Natural killer cell (primary cell): ENCODE results near the gene UTF1. TPM values are rescaled to one million over a fixed set of nuclear protein-coding genes. Genes with fewer than 3 reads are reported as not detected.
A peak's percentile ranks its signal among the peaks of the same experiment; 100 is the strongest.

Experiments used
- ATAC-seq, 3 donors: fragments of 150-1000 bp in 2 of 3; fragments of 200-7000 bp in 1 of 3; cut with Tn5 transposase; 1 replicate in 1 of 3; 2 replicates in 2 of 3; pipeline ENCODE4 v1.10.0; 2021; ENCODE audit warnings: mild to moderate bottlenecking in 2 of 3, moderate library complexity in 2 of 3
- DNase-seq, 2 donors: peaks; one replicate each; pipeline versions ENCODE4 v3.0.0 to v3.0.0-alpha.2; 2013 to 2021; ENCODE audit warnings: mixed read lengths in 1 of 2
- H3K27ac ChIP-seq: one replicate; pipeline ENCODE4 v1.5.1; 2013; ENCODE audit warnings: mild to moderate bottlenecking, low read length
- H3K27me3 ChIP-seq: one replicate; pipeline ENCODE4 v1.6.1; 2013; ENCODE audit warnings: low read length; ENCODE audit not compliant: control insufficient read depth, insufficient read depth
- H3K36me3 ChIP-seq: one replicate; pipeline ENCODE4 v1.6.1; 2013; ENCODE audit warnings: low read length; ENCODE audit not compliant: control insufficient read depth, insufficient read depth
- H3K4me1 ChIP-seq: one replicate; pipeline ENCODE4 v1.6.1; 2013; ENCODE audit warnings: low read length; ENCODE audit not compliant: control insufficient read depth, insufficient read depth
- H3K4me3 ChIP-seq: one replicate; pipeline ENCODE4 v1.5.1; 2013; ENCODE audit warnings: low read length
- H3K9me3 ChIP-seq: one replicate; pipeline ENCODE4 v1.6.1; 2013; ENCODE audit warnings: low read length; ENCODE audit not compliant: control insufficient read depth, insufficient read depth
- H3K27ac Mint-ChIP-seq, 2 donors: one replicate each; pipeline ENCODE4 v1.8.0; 2022; ENCODE audit warnings: mild to moderate bottlenecking in 2 of 2, mixed read lengths in 2 of 2, moderate library complexity in 1 of 2
- H3K27me3 Mint-ChIP-seq, 2 donors: one replicate each; pipeline ENCODE4 v1.8.0; 2022; ENCODE audit warnings: low read depth in 2 of 2, mixed read lengths in 2 of 2
- H3K36me3 Mint-ChIP-seq: one replicate; pipeline ENCODE4 v1.8.0; 2022; ENCODE audit warnings: mixed read lengths
- H3K4me1 Mint-ChIP-seq, 2 donors: one replicate each; pipeline ENCODE4 v1.8.0; 2022; ENCODE audit warnings: mixed read lengths in 2 of 2
- H3K4me3 Mint-ChIP-seq: one replicate; pipeline ENCODE4 v1.8.0; 2022; ENCODE audit warnings: mild to moderate bottlenecking, moderate library complexity, mixed read lengths
- H3K9me3 Mint-ChIP-seq, 2 donors: one replicate each; pipeline ENCODE4 v1.8.0; 2022; ENCODE audit warnings: mixed read lengths in 2 of 2
- CTCF ChIP-seq: fragments of 200-600 bp; IDR thresholded peaks from one replicate; pipeline ENCODE4 v1.8.0; 2022; ENCODE audit warnings: antibody characterized with exemption
- WGBS: methylation state at CpG from one replicate; pipeline ENCODE4 v1.1.7; 2013; ENCODE audit warnings: missing lambda C conversion rate; ENCODE audit not compliant: insufficient coverage; 5-methylcytosine and 5-hydroxymethylcytosine counted together
- intact Hi-C: fragments of 100-400 bp; cut with micrococcal nuclease; formaldehyde crosslinking; loops from one replicate; pipeline ENCODE4 v1.14.2; 2022
- total RNA-seq, 4 donors: library from RNA; stranded (reverse); fragments of 120-200 nt in 1 of 4; gene quantifications; one replicate each; pipeline versions ENCODE4 v1.2.3 to v1.2.4, GENCODE V29; 2013 to 2022

UTF1 gene
- total RNA-seq, 3 donors from 2014 or later (not counting 1 experiment from before 2014, with no cell fraction given): 0.31 to 0.33 TPM; not detected in 1

DNA sequence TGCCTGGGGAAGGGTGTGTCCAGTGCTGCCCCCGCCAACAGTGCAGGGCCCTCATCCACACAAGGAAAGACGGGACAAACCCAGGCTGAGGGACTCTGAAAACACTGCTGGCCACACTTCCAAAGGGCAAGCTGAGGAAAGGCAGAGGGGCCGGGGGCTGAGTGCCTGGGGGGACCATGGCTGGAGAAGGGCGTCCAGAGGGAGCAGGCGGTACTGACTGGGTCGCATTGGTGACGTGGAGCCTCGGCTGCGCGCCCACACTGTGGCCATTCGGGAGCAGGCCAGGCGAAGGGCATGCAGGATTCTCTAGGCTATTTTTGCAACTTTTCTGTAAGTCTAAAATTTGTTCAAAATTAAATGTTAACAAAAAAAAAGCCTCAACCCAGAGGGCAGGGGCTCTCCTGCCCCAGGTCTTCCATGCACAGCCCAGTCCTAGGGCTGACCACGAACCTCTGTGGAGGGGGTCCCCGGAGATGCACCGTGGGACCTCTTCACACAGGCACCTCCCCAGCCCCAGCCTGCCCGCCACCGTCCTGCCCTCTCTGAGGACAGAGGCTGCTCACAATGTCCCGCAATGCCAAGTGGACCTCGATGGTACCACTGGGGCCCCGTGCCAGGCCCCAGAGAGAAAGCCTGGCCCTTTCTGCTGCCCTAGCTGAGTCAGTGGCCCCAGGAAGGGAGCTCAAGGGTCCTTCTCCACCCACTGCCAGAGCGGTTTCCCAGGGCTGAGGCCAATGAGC lies 36.2 kb downstream of the UTF1 start:
- Mint-ChIP-seq H3K4me3 (no peak overlapping the region), H3K36me3 (no peaks in the 10 kb centered on the region), H3K27me3 (no peaks in the 10 kb centered on the region), H3K4me1 (peaks cover 0 to 39% of the 10 kb centered on the region in 2 donors), H3K9me3 (no peaks in the 10 kb centered on the region), H3K27ac (peak overlapping the region in 1 of 2 donors; percentile 41)
- no peak for TF ChIP-seq CTCF
- Histone ChIP-seq H3K27ac (no peak overlapping the region), H3K9me3 (no peaks in the 10 kb centered on the region), H3K4me3 (no peak overlapping the region), H3K27me3 (no peaks in the 10 kb centered on the region), H3K4me1 (peaks cover 42% of the 10 kb centered on the region), H3K36me3 (peaks cover 69% of the 10 kb centered on the region)
- ATAC-seq (no peak), DNase-seq (no peak)
- 95% methylated on average over 21 of the region's 21 CpGs for WGBS
- intact Hi-C loops: no loop called here

- Histone ChIP-seq H3K27me3 (no peaks in the 10 kb centered on the region), H3K36me3 (peaks cover 79% of the 10 kb centered on the region), H3K4me3 (no peak overlapping the region), H3K4me1 (peaks cover 35% of the 10 kb centered on the region), H3K27ac (no peak overlapping the region), H3K9me3 (no peaks in the 10 kb centered on the region)
- Mint-ChIP-seq H3K27ac (no peak overlapping the region), H3K4me3 (no peak overlapping the region), H3K36me3 (no peaks in the 10 kb centered on the region), H3K9me3 (no peaks in the 10 kb centered on the region), H3K4me1 (peaks cover 0 to 34% of the 10 kb centered on the region in 2 donors), H3K27me3 (no peaks in the 10 kb centered on the region)
- WGBS: 94% methylated on average over 14 of the region's 14 CpGs
- no peak for ATAC-seq
- no peak for TF ChIP-seq CTCF
- no peak for DNase-seq
- intact Hi-C loops: no loop called here
Measured at GRCh38 chr10:133267293-133267692, 37.3 kb downstream of the UTF1 start.

GRCh38 chr10:133267829-133268228 lies 37.8 kb downstream of the UTF1 start:
- H3K27ac Mint-ChIP-seq: no peak overlapping the region
- no peak overlapping the region for H3K4me3 Mint-ChIP-seq
- DNase-seq (no peak), ATAC-seq (no peak)
- intact Hi-C loops: no loop called here
- no peaks in the 10 kb centered on the region for H3K36me3 Mint-ChIP-seq
- no peak overlapping the region for H3K27ac ChIP-seq
- WGBS: 94% methylated on average over 22 of the region's 22 CpGs
- no peaks in the 10 kb centered on the region for H3K27me3 Mint-ChIP-seq
- no peaks in the 10 kb centered on the region for H3K9me3 Mint-ChIP-seq
- no peak overlapping the region for H3K4me3 ChIP-seq
- no peak for TF ChIP-seq CTCF
- H3K4me1 ChIP-seq: peaks cover 31% of the 10 kb centered on the region
- H3K36me3 ChIP-seq: peaks cover 79% of the 10 kb centered on the region
- H3K27me3 ChIP-seq: no peaks in the 10 kb centered on the region
- H3K4me1 Mint-ChIP-seq: peaks cover 0 to 28% of the 10 kb centered on the region in 2 donors
- H3K9me3 ChIP-seq: no peaks in the 10 kb centered on the region

DNA sequence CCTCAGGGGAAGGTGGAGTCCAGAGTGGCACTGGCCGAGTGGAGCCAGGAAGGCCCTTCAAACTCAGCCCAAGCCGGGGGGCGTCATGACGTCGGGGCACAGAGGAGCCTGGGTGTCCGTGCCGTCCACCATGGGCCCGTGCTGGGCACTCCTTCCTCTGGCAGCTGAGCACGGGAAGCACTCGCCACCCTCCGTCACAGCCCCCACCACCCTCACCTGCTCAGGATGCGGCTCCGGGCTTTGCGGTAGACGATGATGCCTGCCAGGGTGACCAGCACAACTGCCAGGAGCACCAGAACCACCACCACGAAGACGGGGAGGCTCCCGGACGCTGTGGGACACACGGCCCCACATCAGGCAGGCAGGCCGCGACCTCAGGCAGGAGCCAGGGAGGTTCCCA lies 38.5 kb downstream of the UTF1 start:
- WGBS: 95% methylated on average over 22 of the region's 22 CpGs
- Histone ChIP-seq H3K4me3 (no peak overlapping the region), H3K9me3 (no peaks in the 10 kb centered on the region), H3K36me3 (peaks cover 79% of the 10 kb centered on the region), H3K27me3 (no peaks in the 10 kb centered on the region), H3K4me1 (peaks cover 30% of the 10 kb centered on the region), H3K27ac (no peak overlapping the region)
- TF ChIP-seq CTCF: no peak
- Mint-ChIP-seq H3K27ac (no peak overlapping the region), H3K4me1 (peaks cover 0 to 24% of the 10 kb centered on the region in 2 donors), H3K4me3 (no peak overlapping the region), H3K9me3 (no peaks in the 10 kb centered on the region), H3K36me3 (no peaks in the 10 kb centered on the region), H3K27me3 (no peaks in the 10 kb centered on the region)
- intact Hi-C loops: no loop called here
- no peak for ATAC-seq
- no peak for DNase-seq
